Osteoblast (primary cell): Measurements from ENCODE around the gene PRR7. TPM values are rescaled to one million over a fixed set of nuclear protein-coding genes. Genes with fewer than 3 reads are reported as not detected.
A peak's percentile ranks its signal among the peaks of the same experiment; 100 is the strongest.

Experiments used
- DNase-seq: peaks from one replicate; pipeline ENCODE4 v3.0.0; 2011; ENCODE audit warnings: low spot score, mixed read lengths; ENCODE audit not compliant: insufficient read length; ENCODE audit errors: missing footprints
- H2AFZ ChIP-seq: 2 replicates; pipeline ENCODE4 v1.6.0; 2011; ENCODE audit warnings: mild to moderate bottlenecking, low read length
- H3K27ac ChIP-seq: 2 replicates; pipeline ENCODE4 v1.5.1; 2011; ENCODE audit warnings: mild to moderate bottlenecking, low read depth, low read length, moderate library complexity
- H3K27me3 ChIP-seq: 2 replicates; pipeline ENCODE4 v1.6.0; 2012; ENCODE audit warnings: mild to moderate bottlenecking, control low read depth, inconsistent platforms, low read length, moderate library complexity; ENCODE audit not compliant: insufficient read depth
- H3K36me3 ChIP-seq: 2 replicates; pipeline ENCODE4 v1.5.1; 2011; ENCODE audit warnings: mild to moderate bottlenecking, low read length, control low read depth, moderate library complexity; ENCODE audit not compliant: insufficient read depth
- H3K4me1 ChIP-seq: 2 replicates; pipeline ENCODE4 v1.5.1; 2011; ENCODE audit warnings: mild to moderate bottlenecking, low read length, control low read depth, moderate library complexity; ENCODE audit not compliant: insufficient read depth
- H3K4me2 ChIP-seq: 2 replicates; pipeline ENCODE4 v1.6.0; 2011; ENCODE audit warnings: mild to moderate bottlenecking, low read length; ENCODE audit not compliant: insufficient read depth
- H3K4me3 ChIP-seq: fragments of 200-600 bp; sonication (generic); 3 replicates; pipeline ENCODE4 v1.5.1; 2012; ENCODE audit warnings: mild to moderate bottlenecking, low read length, inconsistent platforms; ENCODE audit not compliant: insufficient read depth
- H3K79me2 ChIP-seq: 2 replicates; pipeline ENCODE4 v1.6.0; 2012; ENCODE audit warnings: mild to moderate bottlenecking, low read length, control low read depth, inconsistent platforms; ENCODE audit not compliant: insufficient read depth
- H3K9me3 ChIP-seq: 2 replicates; pipeline ENCODE4 v1.5.1; 2011; ENCODE audit warnings: low read depth, low read length, control low read depth
- H4K20me1 ChIP-seq: 2 replicates; pipeline ENCODE4 v1.6.0; 2012; ENCODE audit warnings: mild to moderate bottlenecking, low read length, control low read depth; ENCODE audit not compliant: insufficient read depth
- total RNA-seq: library from RNA; depleted of rRNA; stranded (reverse); fragments of >200 nt; gene quantifications from 2 replicates; pipeline ENCODE4 v1.2.3, GENCODE V29; 2012
- TF ChIP-seq, protein P1 (sequence below): IDR thresholded peaks from 2 replicates; pipeline ENCODE4 v1.5.1; 2011; ENCODE audit warnings: mild to moderate bottlenecking, low read depth, low read length, moderate library complexity; ENCODE audit errors: extremely low read depth

Gene PRR7
- total RNA-seq, 1 donor: 12.7 TPM

- H3K4me3 ChIP-seq: peak overlapping the region; percentile 73
- DNase-seq: peak; percentile 63
- peak overlapping the region; percentile 92 for H2AFZ ChIP-seq
- peaks cover 14% of the 10 kb centered on the region for H3K4me1 ChIP-seq
- H3K9me3 ChIP-seq: no peaks in the 10 kb centered on the region
- H3K27me3 ChIP-seq: peaks cover 55% of the 10 kb centered on the region
- H4K20me1 ChIP-seq: no peaks in the 10 kb centered on the region
- H3K36me3 ChIP-seq: no peaks in the 10 kb centered on the region
- TF ChIP-seq, protein P1, sequence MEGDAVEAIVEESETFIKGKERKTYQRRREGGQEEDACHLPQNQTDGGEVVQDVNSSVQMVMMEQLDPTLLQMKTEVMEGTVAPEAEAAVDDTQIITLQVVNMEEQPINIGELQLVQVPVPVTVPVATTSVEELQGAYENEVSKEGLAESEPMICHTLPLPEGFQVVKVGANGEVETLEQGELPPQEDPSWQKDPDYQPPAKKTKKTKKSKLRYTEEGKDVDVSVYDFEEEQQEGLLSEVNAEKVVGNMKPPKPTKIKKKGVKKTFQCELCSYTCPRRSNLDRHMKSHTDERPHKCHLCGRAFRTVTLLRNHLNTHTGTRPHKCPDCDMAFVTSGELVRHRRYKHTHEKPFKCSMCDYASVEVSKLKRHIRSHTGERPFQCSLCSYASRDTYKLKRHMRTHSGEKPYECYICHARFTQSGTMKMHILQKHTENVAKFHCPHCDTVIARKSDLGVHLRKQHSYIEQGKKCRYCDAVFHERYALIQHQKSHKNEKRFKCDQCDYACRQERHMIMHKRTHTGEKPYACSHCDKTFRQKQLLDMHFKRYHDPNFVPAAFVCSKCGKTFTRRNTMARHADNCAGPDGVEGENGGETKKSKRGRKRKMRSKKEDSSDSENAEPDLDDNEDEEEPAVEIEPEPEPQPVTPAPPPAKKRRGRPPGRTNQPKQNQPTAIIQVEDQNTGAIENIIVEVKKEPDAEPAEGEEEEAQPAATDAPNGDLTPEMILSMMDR: no peak
- H3K4me2 ChIP-seq: peak overlapping the region; percentile 92
- H3K27ac ChIP-seq: no peak overlapping the region
- H3K79me2 ChIP-seq: no peaks in the 10 kb centered on the region
Observed at GRCh38 chr5:177404641-177405179, 41.9 kb upstream of the PRR7 start.

GRCh38 chr5:177405312-177405711, 41.3 kb upstream of the PRR7 start:
- Histone ChIP-seq H3K4me3 (no peak overlapping the region), H3K27me3 (peaks cover 49% of the 10 kb centered on the region), H3K27ac (no peak overlapping the region), H3K4me2 (no peak overlapping the region), H3K79me2 (no peaks in the 10 kb centered on the region), H3K36me3 (no peaks in the 10 kb centered on the region), H3K9me3 (no peaks in the 10 kb centered on the region), H2AFZ (no peak overlapping the region), H3K4me1 (peaks cover 14% of the 10 kb centered on the region), H4K20me1 (no peaks in the 10 kb centered on the region)
- DNase-seq: peak; percentile 73
- TF ChIP-seq, protein P1: no peak

DNA sequence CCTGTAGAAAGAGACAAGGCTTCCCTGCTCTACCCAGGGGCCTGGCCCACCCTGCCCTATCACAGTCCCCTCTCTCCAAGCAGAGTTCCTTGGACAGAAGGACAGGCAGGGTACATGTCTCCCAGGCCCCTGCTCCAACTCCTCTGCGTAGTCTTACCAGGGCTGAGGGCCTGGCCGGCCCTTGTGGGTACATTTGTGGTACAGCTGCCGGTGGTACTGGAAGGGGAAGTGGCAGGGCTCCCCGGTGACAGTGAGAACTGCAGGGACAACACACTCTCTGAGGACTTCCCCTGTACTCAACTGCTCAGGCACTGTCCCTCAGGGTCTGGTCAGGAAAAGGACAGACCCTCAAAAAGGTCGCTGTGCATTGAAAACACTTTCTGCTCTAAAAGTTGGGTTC, 40.8 kb upstream of the PRR7 start:
- no peaks in the 10 kb centered on the region for H3K79me2 ChIP-seq
- no peaks in the 10 kb centered on the region for H3K36me3 ChIP-seq
- no peak overlapping the region for H3K4me3 ChIP-seq
- H2AFZ ChIP-seq: no peak overlapping the region
- no peaks in the 10 kb centered on the region for H3K9me3 ChIP-seq
- peaks cover 14% of the 10 kb centered on the region for H3K4me1 ChIP-seq
- peaks cover 44% of the 10 kb centered on the region for H3K27me3 ChIP-seq
- no peaks in the 10 kb centered on the region for H4K20me1 ChIP-seq
- H3K4me2 ChIP-seq: no peak overlapping the region
- TF ChIP-seq, protein P1: no peak
- no peak overlapping the region for H3K27ac ChIP-seq
- peak; percentile 72 for DNase-seq

GRCh38 chr5:177409043-177409801, 37.4 kb upstream of the PRR7 start, which contains the start of gene F12:
Gene F12 (minus strand): TSS chr5:177409564. CDS start chr5:177409527, 37 bp downstream.
- Histone ChIP-seq H3K9me3 (no peaks in the 10 kb centered on the region), H3K4me3 (no peak within 1 kb of the TSS), H3K27me3 (peaks cover 22% of the 10 kb centered on the region), H3K27ac (no peak within 1 kb of the TSS), H3K4me2 (no peak within 1 kb of the TSS), H3K36me3 (no peaks in the 10 kb centered on the region), H3K79me2 (no peaks in the 10 kb centered on the region), H4K20me1 (no peaks in the 10 kb centered on the region), H2AFZ (no peak within 1 kb of the TSS), H3K4me1 (peaks cover 4% of the 10 kb centered on the region)
- DNase-seq: peak; percentile 56
- TF ChIP-seq, protein P1: no peak
